HT1080 (cell line): Measurements from ENCODE around the gene CNTNAP2. TPM values are rescaled to one million over a fixed set of nuclear protein-coding genes. Genes with fewer than 3 reads are reported as not detected.

Source experiments
- DNase-seq: peaks from one replicate; pipeline ENCODE4 v3.0.0-alpha.2; 2015; ENCODE audit warnings: low read depth
- total RNA-seq: library from RNA; depleted of rRNA; stranded (reverse); fragments of >200 nt; shearing (Covaris generic); gene quantifications from 2 replicates; pipeline ENCODE4 v1.2.3, GENCODE V29; 2014

Gene CNTNAP2
- total RNA-seq, 1 experiment from 2014 or later, result not detected

GRCh38 chr7:147607157-147607800 is 1490.7 kb downstream of the CNTNAP2 start:
- DNase-seq, result no peak

GRCh38 chr7:147611431-147611830 is 1494.8 kb downstream of the CNTNAP2 start:
- DNase-seq, result no peak

DNA sequence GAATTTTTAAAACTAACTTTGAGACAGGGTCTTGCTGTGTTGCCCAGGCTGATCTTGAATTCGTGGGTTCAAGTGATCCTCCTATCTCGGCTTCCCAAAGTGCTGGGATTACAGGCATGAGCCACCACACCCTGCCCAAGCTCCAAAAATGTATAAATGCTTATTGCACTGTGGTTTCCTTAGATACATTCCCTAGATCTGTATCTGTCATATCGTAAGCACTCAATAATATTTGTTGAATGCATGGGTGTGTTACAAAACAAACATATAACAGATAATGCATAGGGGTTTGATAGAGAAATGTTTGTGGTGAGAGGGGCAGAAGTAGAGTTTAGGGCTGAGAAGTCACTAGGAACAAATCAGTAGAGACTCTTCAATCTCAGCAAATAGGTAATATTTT is 1518.7 kb downstream of the CNTNAP2 start:
- no peak for DNase-seq

DNA sequence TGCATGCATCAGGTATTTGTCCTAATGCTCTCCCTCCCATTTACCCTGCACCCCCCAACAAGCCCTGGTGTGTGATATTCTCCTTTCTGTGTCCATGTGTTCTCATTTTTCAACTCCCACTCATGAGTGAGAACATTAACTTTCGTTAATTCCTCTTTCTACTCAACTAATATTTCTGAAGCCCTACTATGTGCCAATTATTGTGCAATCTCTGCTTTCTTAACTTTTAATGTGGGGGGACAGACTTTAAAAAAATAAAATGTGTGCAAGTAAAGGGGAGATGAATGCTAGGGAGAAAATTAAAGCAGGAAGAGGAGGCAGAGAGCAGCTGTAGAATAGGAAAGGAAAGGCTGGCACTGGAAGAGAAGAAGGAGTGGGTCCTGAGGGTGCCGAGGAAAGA is 1520.0 kb downstream of the CNTNAP2 start:
- no peak for DNase-seq

GRCh38 chr7:147638566-147638965 is 1522.0 kb downstream of the CNTNAP2 start:
- no peak for DNase-seq

GRCh38 chr7:147639037-147639436 is 1522.4 kb downstream of the CNTNAP2 start:
- DNase-seq, result no peak

DNA sequence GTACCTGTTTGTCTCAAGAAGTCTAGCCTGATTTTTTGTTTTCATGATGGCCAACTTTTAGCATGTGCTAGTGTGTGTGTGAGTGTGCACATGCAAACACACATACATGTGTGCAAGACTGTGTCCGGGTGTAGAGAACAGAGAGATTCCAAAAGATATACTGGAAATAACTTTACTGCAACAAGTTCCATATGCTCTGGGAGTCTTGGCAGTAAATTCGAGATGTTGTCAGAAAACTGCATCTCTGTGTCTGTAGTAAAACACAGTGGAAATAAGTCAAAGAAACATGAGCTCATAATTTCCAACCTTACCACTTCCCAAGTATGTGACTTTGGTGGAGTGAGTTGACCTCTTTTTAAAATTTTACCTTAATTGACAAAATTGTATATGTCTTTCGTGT is 1523.2 kb downstream of the CNTNAP2 start:
- no peak for DNase-seq

DNA sequence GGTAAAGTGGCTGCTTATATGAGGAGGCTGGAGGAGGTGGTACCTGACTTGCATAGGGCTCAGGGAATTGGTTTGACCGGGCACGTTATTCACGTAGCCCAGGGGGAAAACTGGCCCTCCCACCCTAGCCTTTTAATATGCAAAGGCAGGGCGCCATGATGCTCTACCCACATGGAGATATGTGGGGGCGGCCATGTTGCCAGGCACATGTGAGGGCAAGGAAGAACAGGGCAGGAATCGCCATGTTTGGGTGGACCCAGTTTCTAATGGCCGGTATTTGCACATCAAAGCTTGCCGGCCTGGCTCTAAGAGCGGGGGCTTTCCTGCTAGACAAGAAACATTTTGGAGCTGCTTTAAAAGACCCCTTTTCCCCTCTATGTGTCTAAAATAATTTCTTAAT is 1524.2 kb downstream of the CNTNAP2 start:
- no peak for DNase-seq

GRCh38 chr7:147646568-147646967 is 1530.0 kb downstream of the CNTNAP2 start:
- DNase-seq, result no peak

- DNase-seq, result no peak
Measured at GRCh38 chr7:147650991-147651390, 1534.4 kb downstream of the CNTNAP2 start.

GRCh38 chr7:147651601-147652000 is 1535.0 kb downstream of the CNTNAP2 start:
- DNase-seq, result no peak

DNA sequence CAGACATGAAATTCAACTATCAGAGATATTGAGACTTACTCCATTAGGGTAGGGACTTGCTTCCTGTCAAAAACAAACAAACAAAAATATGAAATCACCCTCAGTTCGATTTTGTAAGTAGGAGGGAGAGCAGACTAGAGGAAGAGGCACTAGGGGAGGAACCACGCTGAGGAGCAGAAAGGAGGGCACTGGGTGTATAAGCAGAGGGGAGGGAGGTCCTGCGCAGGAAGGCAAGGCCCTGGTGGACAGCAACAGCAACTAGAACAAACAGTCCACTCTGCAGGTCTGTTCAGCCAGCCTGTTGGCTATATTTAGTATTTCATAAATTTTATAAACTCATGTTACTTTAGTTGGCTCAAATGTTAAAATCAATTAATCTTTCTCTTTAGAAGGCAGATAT is 1536.9 kb downstream of the CNTNAP2 start:
- no peak for DNase-seq

DNA sequence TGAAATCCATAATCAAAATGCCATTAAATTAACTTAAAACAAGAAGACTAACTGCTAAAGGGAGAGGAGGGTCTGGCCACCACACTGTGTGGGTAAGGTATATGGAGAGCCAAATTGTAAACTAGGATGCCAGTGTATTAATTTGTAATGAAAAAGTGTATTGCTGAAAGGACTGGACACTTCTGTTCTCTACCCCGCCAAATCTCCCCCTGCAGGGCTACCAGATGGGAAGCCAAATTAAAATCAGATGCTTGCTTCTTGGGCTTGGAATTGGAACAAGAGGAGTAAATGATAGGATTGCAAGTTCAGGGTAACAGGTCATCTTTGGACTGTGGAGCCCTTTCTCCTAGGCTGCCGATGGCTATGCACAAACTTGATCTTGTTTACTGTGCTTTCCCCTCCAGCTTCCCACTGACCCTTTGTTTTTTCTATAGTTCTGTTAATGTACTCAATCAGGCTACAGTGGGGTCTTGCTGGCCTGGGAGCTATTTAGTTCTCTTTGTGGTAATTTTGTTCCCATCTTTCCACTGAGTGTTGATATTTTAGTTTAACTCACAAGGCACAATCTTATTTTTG is 1541.9 kb downstream of the CNTNAP2 start:
- no peak for DNase-seq

GRCh38 chr7:147659036-147659995 is 1542.7 kb downstream of the CNTNAP2 start:
- DNase-seq, result no peak

- no peak for DNase-seq
Measured at GRCh38 chr7:147664541-147664940, 1547.9 kb downstream of the CNTNAP2 start.

GRCh38 chr7:147670759-147671158 is 1554.2 kb downstream of the CNTNAP2 start:
- no peak for DNase-seq

GRCh38 chr7:147674705-147675104 is 1558.1 kb downstream of the CNTNAP2 start:
- DNase-seq, result no peak

DNA sequence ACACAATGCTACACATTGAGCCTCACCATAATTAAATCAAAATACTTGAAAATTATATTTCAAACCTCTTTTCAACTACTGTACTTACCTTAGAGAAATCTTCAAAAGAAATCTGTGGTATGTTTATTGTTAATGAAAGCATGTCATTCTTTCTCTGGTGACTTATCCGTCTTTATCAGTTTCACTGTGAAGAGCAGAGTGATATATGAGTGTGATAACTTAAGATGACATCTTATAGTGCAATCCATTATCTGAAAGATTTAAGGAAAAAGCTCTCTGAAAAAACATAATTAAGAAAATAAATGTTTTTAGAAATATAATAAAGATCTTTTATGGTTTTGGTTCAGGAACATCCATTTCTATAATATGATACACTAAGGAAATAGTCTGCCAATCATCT is 1562.3 kb downstream of the CNTNAP2 start:
- no peak for DNase-seq

DNA sequence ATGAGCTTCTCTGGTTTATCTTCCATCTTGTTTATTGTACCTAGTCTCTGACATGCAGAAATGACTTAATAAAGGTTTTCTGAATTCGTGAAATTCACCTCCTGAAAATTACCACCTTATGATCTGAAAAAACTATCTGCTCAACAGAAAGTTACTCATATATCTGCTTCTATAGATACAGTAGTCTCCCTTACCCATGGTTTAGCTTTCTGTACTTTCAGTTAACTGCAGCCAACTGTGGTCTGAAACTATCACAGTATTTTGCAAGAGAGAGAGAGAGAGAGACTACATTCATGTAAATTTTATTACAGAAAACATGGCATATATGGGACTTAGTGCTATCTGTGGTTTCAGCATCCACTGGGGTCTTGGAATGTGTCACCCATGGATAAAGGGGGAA is 1564.9 kb downstream of the CNTNAP2 start:
- DNase-seq, result no peak

DNA sequence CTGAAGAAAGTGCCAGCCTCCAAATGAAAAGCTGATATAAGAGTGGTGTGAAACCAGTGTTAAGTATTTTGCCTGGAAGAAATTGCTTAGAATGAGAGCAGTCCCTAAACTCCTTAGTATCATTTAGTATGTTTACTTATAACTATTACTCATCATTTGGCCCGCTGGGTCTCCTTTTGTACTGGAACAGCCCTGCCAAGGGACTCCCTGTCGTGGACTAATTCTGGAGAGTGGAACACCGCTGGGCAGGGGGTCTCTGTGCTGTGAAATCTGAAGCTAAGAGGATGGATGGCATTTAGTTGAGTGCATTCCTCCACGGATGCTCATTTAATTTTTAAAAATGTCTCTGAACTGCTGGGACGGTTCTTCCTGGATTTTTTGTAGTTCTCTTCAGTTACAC is 1584.1 kb downstream of the CNTNAP2 start:
- no peak for DNase-seq

- no peak for DNase-seq
Measured at GRCh38 chr7:147707926-147708325, 1591.3 kb downstream of the CNTNAP2 start.

DNA sequence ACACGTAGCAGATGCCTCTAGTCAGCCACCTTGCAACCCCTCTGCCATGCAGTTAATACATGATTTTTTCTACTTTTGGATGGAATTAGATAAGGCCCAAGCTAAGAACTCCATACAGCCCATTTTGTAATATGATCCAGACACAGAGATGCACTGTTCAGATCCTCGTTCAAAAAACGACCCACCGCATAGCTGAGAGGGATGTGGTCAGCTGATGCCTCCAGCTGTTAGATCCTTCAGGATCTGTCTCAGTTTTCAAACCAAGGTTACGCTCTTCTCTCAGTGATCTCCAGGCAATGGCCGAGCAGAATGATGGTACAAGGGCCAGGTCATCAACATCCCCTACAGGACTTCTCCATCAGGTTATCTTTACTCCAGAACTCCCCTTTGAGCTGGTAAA is 1592.3 kb downstream of the CNTNAP2 start:
- no peak for DNase-seq
